ENCODE results near the gene ZNF296.

Gene ZNF296

GRCh38 chr19:45038931-45039893 is 37.1 kb downstream of the ZNF296 start, which contains the start of gene CLASRP:
Gene CLASRP (plus strand): TSS chr19:45039045. CDS start chr19:45040213, 1,168 bp downstream.
- no peaks in the 10 kb centered on the region for H3K9me2 ChIP-seq (replicated peaks; ENCODE audit: insufficient read depth, low read length)
- peak within 1 kb of the TSS; percentile 99 for H3K4me3 ChIP-seq (ENCODE audit: insufficient read depth, low read length, poor library complexity, severe bottlenecking)
- H3K27ac ChIP-seq (ENCODE audit: low read depth, low read length), result peak within 1 kb of the TSS; percentile 88
- H3K27me3 ChIP-seq (ENCODE audit: low read length), result no peaks in the 10 kb centered on the region
- TF ChIP-seq EZH2phosphoT487 (conservative IDR thresholded peaks at IDR 0.05; ENCODE audit: low read length), result no peak
- TF ChIP-seq CTCF (IDR thresholded peaks at IDR 0.05; ENCODE audit: insufficient read depth, low read length, poor library complexity, severe bottlenecking), result no peak
- H2AFZ ChIP-seq (ENCODE audit: low read depth, low read length, severe bottlenecking), result peak within 1 kb of the TSS; percentile 45
- H3K9me3 ChIP-seq (ENCODE audit: insufficient read depth, low read length), result no peaks in the 10 kb centered on the region
- peaks cover 37% of the 10 kb centered on the region for H3K79me2 ChIP-seq (ENCODE audit: insufficient read depth, low read length)
- peaks cover 3% of the 10 kb centered on the region; the same call in 1 of the 2 replicates for H3K36me3 ChIP-seq (ENCODE audit: low read length)
- peaks cover 5% of the 10 kb centered on the region; the same call in 1 of the 2 replicates for H4K20me1 ChIP-seq (ENCODE audit: low read depth, low read length)
- H3K4me2 ChIP-seq (ENCODE audit: low read depth, low read length, poor library complexity, severe bottlenecking), result peak within 1 kb of the TSS; percentile 88
- peaks cover 12% of the 10 kb centered on the region; the same call in 1 of the 2 replicates for H3F3A ChIP-seq (ENCODE audit: insufficient read depth)
- H3K9ac ChIP-seq (ENCODE audit: low read length), result peak within 1 kb of the TSS; percentile 99

DNA sequence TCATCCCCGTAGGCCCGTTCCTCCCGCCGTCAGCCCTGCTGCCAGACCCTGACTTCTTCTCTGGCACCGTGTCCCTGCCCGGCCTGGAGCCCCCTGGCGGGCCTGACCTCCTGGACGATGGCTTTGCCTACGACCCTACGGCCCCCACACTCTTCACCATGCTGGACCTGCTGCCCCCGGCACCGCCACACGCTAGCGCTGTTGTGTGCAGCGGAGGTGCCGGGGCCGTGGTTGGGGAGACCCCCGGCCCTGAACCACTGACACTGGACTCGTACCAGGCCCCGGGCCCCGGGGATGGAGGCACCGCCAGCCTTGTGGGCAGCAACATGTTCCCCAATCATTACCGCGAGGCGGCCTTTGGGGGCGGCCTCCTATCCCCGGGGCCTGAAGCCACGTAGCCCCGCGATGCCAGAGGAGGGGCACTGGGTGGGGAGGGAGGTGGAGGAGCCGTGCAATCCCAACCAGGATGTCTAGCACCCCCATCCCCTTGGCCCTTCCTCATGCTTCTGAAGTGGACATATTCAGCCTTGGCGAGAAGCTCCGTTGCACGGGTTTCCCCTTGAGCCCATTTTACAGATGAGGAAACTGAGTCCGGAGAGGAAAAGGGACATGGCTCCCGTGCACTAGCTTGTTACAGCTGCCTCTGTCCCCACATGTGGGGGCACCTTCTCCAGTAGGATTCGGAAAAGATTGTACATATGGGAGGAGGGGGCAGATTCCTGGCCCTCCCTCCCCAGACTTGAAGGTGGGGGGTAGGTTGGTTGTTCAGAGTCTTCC is 38.7 kb downstream of the ZNF296 start:
- Histone ChIP-seq H3K9me3 (ENCODE audit: insufficient read depth, low read length) (no peaks in the 10 kb centered on the region), H4K20me1 (ENCODE audit: low read depth, low read length) (peaks cover 5% of the 10 kb centered on the region; the same call in 1 of the 2 replicates), H2AFZ (ENCODE audit: low read depth, low read length, severe bottlenecking) (no peak overlapping the region), H3K36me3 (ENCODE audit: low read length) (peaks cover 3% of the 10 kb centered on the region; the same call in 1 of the 2 replicates), H3K4me3 (ENCODE audit: insufficient read depth, low read length, poor library complexity, severe bottlenecking) (no peak overlapping the region), H3K27ac (ENCODE audit: low read depth, low read length) (no peak overlapping the region), H3F3A (ENCODE audit: insufficient read depth) (peaks cover 12% of the 10 kb centered on the region; the same call in 1 of the 2 replicates), H3K27me3 (ENCODE audit: low read length) (no peaks in the 10 kb centered on the region), H3K4me2 (ENCODE audit: low read depth, low read length, poor library complexity, severe bottlenecking) (no peak overlapping the region), H3K9ac (ENCODE audit: low read length) (no peak overlapping the region), H3K79me2 (ENCODE audit: insufficient read depth, low read length) (peaks cover 35% of the 10 kb centered on the region), H3K9me2 (replicated peaks; ENCODE audit: insufficient read depth, low read length) (no peaks in the 10 kb centered on the region)
- no peak for TF ChIP-seq EZH2phosphoT487 (conservative IDR thresholded peaks at IDR 0.05; ENCODE audit: low read length)
- no peak for TF ChIP-seq CTCF (IDR thresholded peaks at IDR 0.05; ENCODE audit: insufficient read depth, low read length, poor library complexity, severe bottlenecking)

DNA sequence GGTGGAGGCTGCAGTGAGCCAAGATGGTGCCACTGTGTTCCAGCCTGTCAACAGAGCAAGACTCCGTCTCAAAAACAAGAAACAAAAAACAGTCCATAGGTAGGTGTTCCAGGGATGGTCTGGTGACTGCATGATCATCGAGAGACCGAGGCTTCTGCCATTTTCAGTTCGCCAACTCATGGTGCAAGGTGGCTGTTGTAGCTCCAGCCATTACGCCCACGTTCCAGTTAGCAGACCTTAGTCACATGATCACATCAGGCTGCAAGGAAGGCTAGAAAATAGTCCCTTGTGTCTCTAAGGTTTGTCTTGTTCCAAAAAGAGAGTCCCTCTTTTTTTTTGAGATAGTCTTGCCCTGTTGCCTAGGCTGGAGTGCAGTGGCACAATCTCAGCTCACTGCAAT is 40.5 kb downstream of the ZNF296 start:
- peaks cover 15% of the 10 kb centered on the region for H3F3A ChIP-seq (ENCODE audit: insufficient read depth)
- H3K9me3 ChIP-seq (ENCODE audit: insufficient read depth, low read length), result no peaks in the 10 kb centered on the region
- no peaks in the 10 kb centered on the region for H3K9me2 ChIP-seq (replicated peaks; ENCODE audit: insufficient read depth, low read length)
- H3K79me2 ChIP-seq (ENCODE audit: insufficient read depth, low read length), result peaks cover 22% of the 10 kb centered on the region
- peaks cover 5% of the 10 kb centered on the region; the same call in 1 of the 2 replicates for H4K20me1 ChIP-seq (ENCODE audit: low read depth, low read length)
- H3K36me3 ChIP-seq (ENCODE audit: low read length), result peaks cover 8% of the 10 kb centered on the region
- no peak overlapping the region for H3K9ac ChIP-seq (ENCODE audit: low read length)
- no peak overlapping the region for H3K27ac ChIP-seq (ENCODE audit: low read depth, low read length)
- TF ChIP-seq CTCF (IDR thresholded peaks at IDR 0.05; ENCODE audit: insufficient read depth, low read length, poor library complexity, severe bottlenecking) (no peak), EZH2phosphoT487 (conservative IDR thresholded peaks at IDR 0.05; ENCODE audit: low read length) (no peak)
- no peak overlapping the region for H3K4me3 ChIP-seq (ENCODE audit: insufficient read depth, low read length, poor library complexity, severe bottlenecking)
- no peak overlapping the region for H3K4me2 ChIP-seq (ENCODE audit: low read depth, low read length, poor library complexity, severe bottlenecking)
- no peak overlapping the region for H2AFZ ChIP-seq (ENCODE audit: low read depth, low read length, severe bottlenecking)
- H3K27me3 ChIP-seq (ENCODE audit: low read length), result no peaks in the 10 kb centered on the region
